Measurements from ENCODE around the gene SLC36A1. TPM values are rescaled to one million over a fixed set of nuclear protein-coding genes. Genes with fewer than 3 reads are reported as not detected.

Gene SLC36A1
- total RNA-seq, 6 experiments from 2014 or later = 9.2 to 13.1 (median 10.3) TPM

DNA sequence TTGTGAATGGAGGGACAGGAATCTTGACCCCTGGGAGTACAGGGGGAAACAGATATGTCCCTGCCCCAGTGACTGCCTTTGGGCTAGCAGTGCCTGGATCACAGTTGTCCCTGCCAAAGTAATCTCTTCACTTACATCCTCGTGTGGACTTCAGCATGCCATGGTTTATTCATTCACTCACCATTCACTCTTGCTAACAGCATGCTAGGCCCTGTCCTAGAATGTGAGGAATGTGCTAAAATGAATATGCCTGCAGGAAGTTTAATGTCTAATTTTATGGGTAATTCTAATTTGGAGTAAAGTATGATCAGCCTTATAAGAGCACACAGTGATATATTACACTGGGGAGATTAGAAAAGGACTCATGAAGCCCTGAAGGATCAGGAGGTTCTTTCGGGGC is 80.8 kb downstream of the SLC36A1 start:
- DNase-seq = no peak
- Mint-ChIP-seq H3K27me3 (ENCODE audit: insufficient read depth) (peaks cover 3% of the 10 kb centered on the region), H3K4me3 (no peak overlapping the region)

DNA sequence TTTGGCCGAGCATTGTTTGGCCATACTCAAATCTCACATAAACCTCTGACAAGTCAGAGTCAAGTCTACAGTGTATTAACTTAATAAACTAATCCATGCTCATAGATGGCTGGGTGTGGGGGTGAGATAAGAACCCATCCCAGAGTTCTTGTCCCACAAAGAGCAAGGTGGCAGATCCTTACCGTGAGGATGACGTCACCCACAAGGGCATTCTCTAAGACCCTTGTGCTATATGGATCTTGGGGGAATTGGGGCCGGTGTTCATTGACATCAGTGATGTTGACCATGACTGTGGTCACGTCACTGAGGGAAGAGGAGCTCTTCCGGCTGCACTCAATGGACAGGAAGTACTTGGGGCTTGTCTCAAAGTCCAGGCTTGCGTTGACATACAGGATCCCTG is 81.6 kb downstream of the SLC36A1 start:
- H3K4me1 Mint-ChIP-seq (ENCODE audit: low read depth) = no peaks in the 10 kb centered on the region
- TF ChIP-seq, protein P1, sequence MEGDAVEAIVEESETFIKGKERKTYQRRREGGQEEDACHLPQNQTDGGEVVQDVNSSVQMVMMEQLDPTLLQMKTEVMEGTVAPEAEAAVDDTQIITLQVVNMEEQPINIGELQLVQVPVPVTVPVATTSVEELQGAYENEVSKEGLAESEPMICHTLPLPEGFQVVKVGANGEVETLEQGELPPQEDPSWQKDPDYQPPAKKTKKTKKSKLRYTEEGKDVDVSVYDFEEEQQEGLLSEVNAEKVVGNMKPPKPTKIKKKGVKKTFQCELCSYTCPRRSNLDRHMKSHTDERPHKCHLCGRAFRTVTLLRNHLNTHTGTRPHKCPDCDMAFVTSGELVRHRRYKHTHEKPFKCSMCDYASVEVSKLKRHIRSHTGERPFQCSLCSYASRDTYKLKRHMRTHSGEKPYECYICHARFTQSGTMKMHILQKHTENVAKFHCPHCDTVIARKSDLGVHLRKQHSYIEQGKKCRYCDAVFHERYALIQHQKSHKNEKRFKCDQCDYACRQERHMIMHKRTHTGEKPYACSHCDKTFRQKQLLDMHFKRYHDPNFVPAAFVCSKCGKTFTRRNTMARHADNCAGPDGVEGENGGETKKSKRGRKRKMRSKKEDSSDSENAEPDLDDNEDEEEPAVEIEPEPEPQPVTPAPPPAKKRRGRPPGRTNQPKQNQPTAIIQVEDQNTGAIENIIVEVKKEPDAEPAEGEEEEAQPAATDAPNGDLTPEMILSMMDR (IDR thresholded peaks at IDR 0.05) = no peak
- no peak overlapping the region for H3K4me3 Mint-ChIP-seq
- no peaks in the 10 kb centered on the region for H3K36me3 Mint-ChIP-seq (ENCODE audit: low read depth)
- DNase-seq = no peak
- H3K27me3 Mint-ChIP-seq (ENCODE audit: insufficient read depth) = peaks cover 3% of the 10 kb centered on the region
- H3K9me3 Mint-ChIP-seq = no peaks in the 10 kb centered on the region
- H3K27ac Mint-ChIP-seq = no peak overlapping the region

More for the DNA sequence above, 80.8 kb downstream of the SLC36A1 start:
- Mint-ChIP-seq H3K4me1 (ENCODE audit: low read depth) (no peaks in the 10 kb centered on the region), H3K36me3 (ENCODE audit: low read depth) (no peaks in the 10 kb centered on the region), H3K9me3 (no peaks in the 10 kb centered on the region), H3K27ac (no peak overlapping the region)
- TF ChIP-seq, protein P1 (IDR thresholded peaks at IDR 0.05) = no peak

DNA sequence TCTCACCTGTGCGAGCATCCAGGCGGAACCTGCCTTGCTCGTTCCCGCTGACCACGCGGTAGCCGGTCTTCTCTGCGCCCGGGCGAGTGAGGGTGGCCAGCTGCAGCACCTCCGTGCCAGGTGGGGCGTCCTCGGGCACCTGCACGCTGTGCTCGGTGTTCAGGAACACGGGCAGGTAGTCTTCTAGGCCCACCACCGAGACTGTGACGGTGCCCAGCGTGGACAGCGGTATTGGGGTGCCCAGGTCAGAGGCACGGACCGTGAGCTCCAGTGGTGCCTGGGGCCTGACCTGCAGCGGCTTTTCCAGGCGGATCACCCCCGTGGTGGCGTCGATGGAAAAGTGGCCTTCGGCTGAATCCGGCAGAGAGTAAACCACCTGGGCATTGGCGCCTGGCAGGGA is 84.2 kb downstream of the SLC36A1 start:
- peaks cover 5% of the 10 kb centered on the region for H3K27me3 Mint-ChIP-seq (ENCODE audit: insufficient read depth)
- DNase-seq = no peak
- no peak overlapping the region for H3K4me3 Mint-ChIP-seq
- no peaks in the 10 kb centered on the region for H3K4me1 Mint-ChIP-seq (ENCODE audit: low read depth)
- no peak overlapping the region for H3K27ac Mint-ChIP-seq
- H3K36me3 Mint-ChIP-seq (ENCODE audit: low read depth) = no peaks in the 10 kb centered on the region
- TF ChIP-seq, protein P1 (IDR thresholded peaks at IDR 0.05) = no peak
- no peaks in the 10 kb centered on the region for H3K9me3 Mint-ChIP-seq

DNA sequence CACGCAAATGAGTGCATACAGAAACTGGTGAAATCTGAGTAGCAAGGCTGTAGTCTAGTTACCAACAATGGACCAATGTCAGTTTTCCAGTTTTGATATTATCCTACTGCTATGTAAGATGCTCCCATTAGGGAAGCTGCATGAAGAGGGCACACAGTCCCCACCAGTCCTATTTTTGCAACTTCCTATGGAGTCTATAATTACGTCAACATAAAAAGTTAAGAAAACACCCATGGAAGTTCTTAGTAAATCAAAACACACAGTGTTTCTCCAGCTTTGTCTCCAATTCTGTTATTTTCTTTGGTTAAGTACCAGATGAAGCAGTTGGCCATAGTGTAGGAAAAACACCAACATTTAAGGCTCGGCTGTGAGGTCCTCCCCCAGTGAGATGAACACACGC is 85.0 kb downstream of the SLC36A1 start:
- H3K9me3 Mint-ChIP-seq = no peaks in the 10 kb centered on the region
- no peak for DNase-seq
- TF ChIP-seq, protein P1 (IDR thresholded peaks at IDR 0.05) = no peak
- H3K27me3 Mint-ChIP-seq (ENCODE audit: insufficient read depth) = peaks cover 5% of the 10 kb centered on the region
- H3K4me1 Mint-ChIP-seq (ENCODE audit: low read depth) = no peaks in the 10 kb centered on the region
- no peaks in the 10 kb centered on the region for H3K36me3 Mint-ChIP-seq (ENCODE audit: low read depth)
- no peak overlapping the region for H3K4me3 Mint-ChIP-seq
- H3K27ac Mint-ChIP-seq = no peak overlapping the region

DNA sequence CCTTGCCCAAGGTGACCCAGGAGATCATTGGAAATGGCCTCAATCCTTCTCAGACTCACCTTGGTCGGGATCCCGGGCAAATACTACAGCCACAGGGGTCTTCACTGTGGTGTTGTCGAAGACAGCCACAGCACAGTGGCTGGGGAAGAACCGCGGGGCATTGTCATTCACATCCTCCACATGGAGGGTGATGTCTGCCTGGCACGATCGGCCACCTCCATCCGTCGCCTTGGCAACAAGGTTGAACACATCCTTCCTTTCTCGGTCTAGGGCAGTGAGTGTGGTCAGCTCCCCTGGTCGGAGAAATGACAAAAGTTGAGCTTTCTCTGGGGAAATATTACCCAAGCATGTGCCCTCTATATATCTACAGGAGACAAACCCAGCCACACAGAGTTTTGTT is 86.9 kb downstream of the SLC36A1 start:
- no peaks in the 10 kb centered on the region for H3K36me3 Mint-ChIP-seq (ENCODE audit: low read depth)
- DNase-seq = no peak
- H3K27me3 Mint-ChIP-seq (ENCODE audit: insufficient read depth) = peaks cover 5% of the 10 kb centered on the region
- peaks cover 7% of the 10 kb centered on the region for H3K4me1 Mint-ChIP-seq (ENCODE audit: low read depth)
- H3K4me3 Mint-ChIP-seq = no peak overlapping the region
- no peak overlapping the region for H3K27ac Mint-ChIP-seq
- TF ChIP-seq, protein P1 (IDR thresholded peaks at IDR 0.05) = no peak
- no peaks in the 10 kb centered on the region for H3K9me3 Mint-ChIP-seq

DNA sequence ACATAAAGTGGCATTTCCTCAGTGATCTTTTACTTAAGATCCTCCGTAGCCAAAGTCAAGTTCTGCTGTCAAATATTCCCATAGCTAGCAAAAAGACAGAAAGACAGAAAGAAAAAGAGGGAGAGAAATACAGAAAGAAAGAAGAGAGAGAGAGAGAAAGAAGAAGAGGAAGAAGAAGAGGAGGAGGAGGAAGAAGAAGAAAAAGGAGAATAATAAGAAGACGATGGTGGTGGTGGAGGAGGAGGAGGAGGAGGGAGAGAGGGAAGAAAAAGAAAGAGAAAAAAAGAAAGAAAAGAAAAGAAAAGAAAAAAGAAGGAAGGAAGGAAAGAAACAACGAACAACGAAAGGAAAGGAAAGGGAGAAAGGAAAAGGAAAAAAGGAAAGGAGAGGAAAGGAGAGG is 89.6 kb downstream of the SLC36A1 start:
- no peak overlapping the region for H3K4me3 Mint-ChIP-seq
- peaks cover 7% of the 10 kb centered on the region; the same call in 1 of the 2 replicates for H3K27me3 Mint-ChIP-seq (ENCODE audit: insufficient read depth)
- peaks cover 7% of the 10 kb centered on the region for H3K4me1 Mint-ChIP-seq (ENCODE audit: low read depth)
- no peaks in the 10 kb centered on the region for H3K36me3 Mint-ChIP-seq (ENCODE audit: low read depth)
- no peak overlapping the region for H3K27ac Mint-ChIP-seq
- TF ChIP-seq, protein P1 (IDR thresholded peaks at IDR 0.05) = no peak
- no peaks in the 10 kb centered on the region for H3K9me3 Mint-ChIP-seq
- DNase-seq = no peak

Data from HFFc6 (cell line).